ENCODE results near the gene MROH2A.
"Not testable (repeated sequence)": the region's sequence is repeated elsewhere in the genome, so short reads cannot be mapped to it uniquely, and the experiment has no call there.

Gene MROH2A

DNA sequence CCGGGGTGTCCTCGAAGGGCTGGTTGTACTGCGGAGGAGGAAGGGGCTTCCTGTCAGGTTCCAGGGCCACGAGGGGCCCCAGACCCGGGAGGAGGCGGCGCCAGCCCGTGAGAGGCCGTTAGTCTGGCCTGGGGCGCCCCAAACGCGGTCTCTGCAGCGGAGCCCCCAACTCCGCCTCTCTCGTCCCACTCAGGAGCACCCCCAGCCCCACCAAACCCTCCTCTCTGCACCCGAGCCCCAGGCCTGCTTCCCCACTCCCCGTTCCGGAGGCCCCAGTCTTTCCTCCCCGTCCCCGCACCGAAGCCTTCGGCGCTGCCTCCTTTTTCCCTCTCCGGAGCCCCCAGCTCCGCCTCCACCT, 75.7 kb downstream of the MROH2A start:
- no peak for DNase-seq (ENCODE audit: low read depth in 2 of 2)

DNA sequence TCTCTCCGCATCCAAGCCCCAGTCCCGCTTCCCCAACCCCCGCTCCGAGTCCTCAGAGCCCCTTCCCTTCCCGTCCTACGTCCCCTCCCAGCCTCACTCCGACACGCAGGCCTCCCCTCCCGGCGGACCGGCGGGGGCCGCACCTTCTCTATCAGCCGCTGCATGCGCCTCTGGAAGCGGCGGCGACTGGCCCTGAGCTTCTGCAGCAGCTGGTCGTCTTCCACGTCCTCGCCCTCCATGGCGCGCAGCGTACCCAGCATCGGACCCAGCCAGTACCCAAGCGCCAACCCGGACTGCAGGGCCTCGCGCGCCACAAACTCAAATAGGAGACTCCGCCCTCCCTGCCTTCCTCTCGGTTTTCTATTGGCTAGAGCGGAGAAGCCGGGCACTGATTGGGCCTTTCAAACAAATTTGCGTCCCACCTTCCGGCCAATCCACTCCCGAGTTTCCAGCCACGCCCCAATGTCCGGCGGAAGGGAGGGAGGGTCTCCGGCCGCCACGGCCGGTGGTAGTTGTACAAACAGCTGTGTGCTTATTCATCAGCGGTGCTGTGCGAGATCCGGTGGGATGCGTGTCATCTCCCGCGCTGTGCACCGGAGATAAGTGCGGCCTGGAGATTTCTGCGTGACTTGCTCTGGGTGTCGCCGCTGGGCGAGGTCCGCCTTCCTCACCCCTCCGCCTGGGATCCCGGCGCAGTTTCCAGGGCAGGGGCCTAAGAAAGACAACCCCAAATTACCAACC, 76.3 kb downstream of the MROH2A start, which contains the start of gene HJURP:
TSS of gene HJURP (minus strand) at position 295 of the 741 bp plus-strand sequence. CDS start at position 260, 35 bp downstream.
- DNase-seq (ENCODE audit: low read depth in 2 of 2), result peak; percentile 78 to 81

DNA sequence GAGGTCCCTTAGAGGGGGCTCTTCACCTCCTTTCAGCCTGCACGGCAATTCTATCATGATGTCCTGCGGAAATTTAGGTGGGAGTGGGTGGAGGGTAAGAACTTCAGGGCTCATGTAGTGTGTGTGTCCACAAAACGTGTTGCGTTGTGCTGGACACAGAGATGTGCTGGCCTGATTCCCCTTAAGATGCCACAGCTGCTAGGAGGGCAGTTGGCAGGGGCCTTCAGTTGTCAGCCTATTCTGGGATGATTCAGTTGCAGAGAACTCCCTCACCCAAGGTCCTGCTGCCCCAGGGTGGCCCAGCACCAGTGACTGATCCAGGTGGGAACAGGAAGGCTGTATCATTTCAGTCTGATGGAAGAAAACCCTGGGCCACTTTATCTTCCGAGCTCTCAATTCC, 77.2 kb downstream of the MROH2A start:
- DNase-seq (ENCODE audit: low read depth in 2 of 2), result no peak

DNA sequence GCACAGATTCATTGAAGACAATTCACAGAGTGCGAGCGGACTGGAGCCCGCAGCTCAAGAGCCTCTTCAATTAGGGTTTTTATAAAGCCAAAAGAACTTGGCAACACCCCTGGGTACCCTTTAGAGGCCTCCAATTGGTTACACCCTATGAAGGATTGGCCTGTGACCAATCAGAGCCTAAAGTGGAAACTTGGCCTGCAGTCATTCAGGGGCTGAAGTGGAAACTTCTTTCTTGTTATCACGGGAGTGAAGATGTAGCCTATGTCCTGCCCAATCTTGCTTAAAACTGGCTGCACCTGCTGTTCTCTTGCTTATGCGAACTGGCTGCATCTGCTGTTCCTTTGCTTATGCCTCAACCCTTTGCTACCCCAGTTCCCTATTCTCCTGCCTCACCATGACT, 78.1 kb downstream of the MROH2A start:
- DNase-seq (ENCODE audit: low read depth in 2 of 2), result no peak

DNA sequence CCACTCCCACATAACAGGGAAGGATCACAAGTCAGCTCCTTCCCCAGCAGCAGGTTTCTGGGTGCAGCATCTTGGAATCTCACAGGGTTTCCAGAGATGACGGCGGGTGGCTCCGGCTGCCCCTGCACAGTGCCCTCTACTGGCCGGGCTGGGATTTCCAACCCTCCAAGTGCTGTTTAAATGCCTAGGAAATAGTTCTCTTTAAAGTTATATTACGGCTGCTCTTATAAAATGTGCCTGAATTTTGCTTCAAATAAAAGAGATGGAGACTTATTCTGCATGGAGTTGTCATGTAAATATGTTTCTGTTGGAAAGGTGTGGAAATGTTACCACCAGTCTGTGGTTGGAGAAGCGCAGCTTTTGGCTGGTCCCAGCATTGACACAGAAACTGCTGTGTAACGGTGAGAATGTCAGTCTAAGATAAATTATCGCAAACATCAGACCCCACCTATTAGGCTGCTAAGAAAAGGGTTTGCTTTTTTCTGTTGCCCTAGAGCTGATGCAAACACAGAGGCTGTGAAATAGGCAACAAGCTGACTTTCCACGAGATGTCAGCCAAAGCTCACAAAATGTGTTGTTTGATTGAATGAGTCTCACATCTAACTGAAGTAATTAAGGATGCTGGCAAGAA, 79.5 kb downstream of the MROH2A start:
- peak in 1 of 2 donors; percentile 27 for DNase-seq (ENCODE audit: low read depth in 2 of 2)

DNA sequence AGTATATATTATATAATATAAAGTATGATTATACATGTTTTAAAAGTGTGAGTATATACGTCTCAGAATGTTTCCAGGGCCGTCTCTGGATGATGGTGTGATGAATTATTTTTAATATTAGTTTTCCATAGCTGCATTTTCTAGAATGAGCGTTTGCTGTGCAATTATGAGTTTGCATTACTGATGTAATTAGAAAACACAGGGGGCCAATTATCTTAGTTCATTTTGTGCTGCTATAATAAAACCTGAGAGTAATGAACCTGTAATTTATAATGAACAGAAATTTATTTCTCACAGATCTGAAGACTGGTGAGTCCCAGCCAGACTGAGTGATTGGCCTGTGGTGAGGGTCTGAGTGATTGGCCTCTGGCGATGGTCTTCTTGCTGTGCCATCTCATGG, 80.2 kb downstream of the MROH2A start:
- DNase-seq (ENCODE audit: low read depth in 2 of 2), result no peak

DNA sequence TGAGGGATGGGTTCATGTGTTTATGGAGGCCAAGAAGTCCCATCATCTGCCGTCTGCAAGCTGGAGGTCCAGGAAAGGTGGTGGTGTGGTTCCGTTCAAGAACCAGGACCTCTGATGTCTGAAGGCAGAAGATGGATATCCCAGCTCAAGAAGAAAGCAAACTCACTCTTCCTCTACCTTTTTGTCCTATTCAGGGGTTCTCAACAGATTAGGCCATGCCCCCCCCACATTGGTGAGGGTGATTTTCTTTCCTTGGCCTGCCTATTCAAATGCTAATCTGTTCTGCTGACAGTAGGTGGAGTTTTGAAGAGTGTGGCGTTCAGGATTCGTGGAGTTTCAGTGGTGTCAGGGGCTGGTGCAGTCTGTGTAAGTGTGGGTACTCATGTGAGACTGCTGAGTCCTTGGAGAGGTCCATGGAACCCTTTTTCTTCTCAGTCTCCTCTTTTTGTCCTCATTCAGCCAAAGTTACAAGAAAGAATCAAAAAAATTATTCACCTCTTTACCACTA, 84.2 kb downstream of the MROH2A start:
- DNase-seq (ENCODE audit: low read depth in 2 of 2), result no peak

DNA sequence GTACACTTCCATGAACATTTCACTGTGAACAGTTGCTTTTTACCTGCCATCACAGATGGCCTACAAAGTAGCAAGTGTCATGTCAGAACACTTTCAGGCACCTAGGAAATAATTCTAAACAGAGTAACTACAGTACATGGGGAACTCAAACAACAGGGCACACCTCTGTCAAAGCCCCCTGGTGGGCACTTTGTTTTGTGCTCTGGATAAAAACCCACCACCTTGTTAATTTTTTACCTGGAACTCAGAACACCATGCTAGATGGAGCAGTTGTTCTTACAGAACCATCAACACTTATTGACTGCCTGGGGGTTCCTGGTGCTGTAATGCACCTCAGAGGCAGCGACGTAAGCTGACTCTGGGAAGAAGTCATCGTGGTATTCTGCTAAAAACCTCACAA, 87.7 kb downstream of the MROH2A start:
- no peak for DNase-seq (ENCODE audit: low read depth in 2 of 2)

DNA sequence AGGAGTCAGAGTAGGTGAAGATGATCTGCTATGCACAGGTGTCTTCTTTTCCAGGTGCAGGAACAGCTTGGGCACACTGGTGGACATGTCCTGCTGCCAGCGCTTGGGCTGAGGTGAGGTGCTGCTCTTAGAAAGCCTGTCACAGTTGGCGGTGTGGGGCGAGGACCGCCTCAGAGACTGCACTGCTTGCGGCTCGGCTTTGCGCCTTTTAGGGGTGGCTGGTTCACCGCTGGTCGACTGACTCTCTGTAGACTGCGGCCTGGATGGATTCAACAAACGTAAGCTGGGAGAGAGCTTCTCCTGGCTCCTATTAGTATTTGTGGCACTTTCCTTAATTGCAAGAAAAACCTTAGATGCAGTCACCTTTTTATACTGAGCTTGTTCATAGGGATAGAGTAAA, 88.3 kb downstream of the MROH2A start:
- DNase-seq (ENCODE audit: low read depth in 2 of 2), result no peak

DNA sequence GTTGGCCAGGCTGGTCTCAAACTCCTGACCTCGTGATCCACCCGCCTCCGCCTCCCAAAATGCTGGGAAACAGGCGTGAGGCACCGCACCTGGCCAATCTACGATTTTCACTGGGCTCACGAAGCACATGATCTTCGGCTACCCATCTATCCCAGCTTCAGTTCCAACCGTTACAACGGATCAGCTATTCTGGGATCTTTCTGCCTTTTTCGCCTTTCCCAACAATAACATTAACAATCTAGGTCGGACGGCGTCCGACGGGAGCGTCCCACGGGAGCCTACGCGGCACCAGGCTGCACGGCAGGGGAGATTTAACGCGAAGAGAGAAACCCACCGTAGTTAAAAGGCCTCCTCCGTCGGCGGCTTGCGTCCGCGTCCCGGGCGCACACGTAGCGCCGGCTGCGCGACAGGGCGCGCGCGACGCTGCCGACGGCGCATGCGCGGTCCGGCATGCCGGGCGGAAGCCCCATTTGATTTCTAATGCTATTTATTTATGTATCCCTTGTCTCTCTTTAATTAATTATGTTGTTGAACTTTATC, 89.9 kb downstream of the MROH2A start, which contains the start of gene MSL3B:
TSS of gene MSL3B (minus strand) at position 394 of the 540 bp plus-strand sequence.
- DNase-seq (ENCODE audit: low read depth in 2 of 2), result peak in 1 of 2 donors; percentile 50

DNA sequence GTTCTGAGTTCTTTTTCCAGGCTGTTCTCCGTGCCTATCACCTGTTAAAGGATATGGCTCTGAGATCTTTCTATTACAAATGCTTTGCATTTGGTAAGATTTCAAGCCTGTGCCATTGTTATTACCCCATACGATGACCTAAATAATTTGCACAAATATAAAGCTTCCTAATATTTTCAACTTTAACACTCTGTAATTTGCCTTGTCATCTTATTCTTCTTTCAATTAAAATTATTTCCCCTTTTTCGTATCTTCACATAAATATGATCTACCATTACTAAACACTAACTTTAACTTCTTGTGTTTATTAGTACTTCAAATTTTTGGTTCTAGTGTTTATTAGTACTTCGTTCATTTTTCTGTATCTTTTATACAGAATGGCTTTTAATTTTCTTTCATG, 93.3 kb downstream of the MROH2A start:
- no peak for DNase-seq (ENCODE audit: low read depth in 2 of 2)

DNA sequence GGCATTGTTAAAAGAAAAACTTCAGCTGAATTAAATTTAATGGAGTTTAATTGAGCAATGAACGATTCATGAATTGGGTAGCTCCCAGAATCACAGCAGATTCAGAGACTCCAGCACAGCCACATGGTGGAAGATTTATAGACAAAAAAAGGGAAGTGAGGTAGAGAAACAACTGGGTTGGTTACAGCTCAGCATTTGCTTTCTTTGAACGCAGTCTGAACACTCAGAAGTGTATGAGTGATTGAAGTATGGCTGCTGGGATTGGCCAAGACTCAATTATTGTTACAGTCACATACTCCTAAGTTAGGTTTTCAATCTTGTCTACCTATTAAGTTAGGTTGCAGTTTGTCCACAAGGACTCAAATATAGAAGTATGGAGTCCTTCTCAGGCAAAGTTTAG, 94.0 kb downstream of the MROH2A start:
- DNase-seq (ENCODE audit: low read depth in 2 of 2), result not testable (repeated sequence)

DNA sequence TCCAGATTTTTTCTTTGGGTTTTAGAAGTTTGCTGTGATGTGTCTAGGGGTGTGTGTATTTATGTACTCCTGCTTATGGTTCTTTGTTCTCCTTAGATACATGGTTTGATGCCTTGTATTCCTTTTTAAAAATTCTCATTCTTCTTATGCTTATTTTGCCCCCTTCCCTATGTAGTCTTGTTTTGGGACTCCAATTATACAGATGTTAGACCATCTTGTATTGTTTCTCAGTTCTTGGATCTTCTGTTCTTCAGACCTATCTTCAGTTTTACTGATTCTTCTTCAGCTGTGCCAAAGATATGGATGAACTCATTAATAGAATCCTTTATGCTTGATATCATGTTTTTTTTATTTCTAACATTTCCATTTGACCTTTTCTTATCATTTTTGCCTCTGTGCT, 104.2 kb downstream of the MROH2A start:
- DNase-seq (ENCODE audit: low read depth in 2 of 2), result no peak

Data from stimulated activated CD8-positive, alpha-beta memory T cell treated with anti-CD3 and anti-CD28 coated beads, Interleukin-7, amount 100 ng/mL, for 4 hours (primary cell).